Smooth muscle cell (in vitro differentiated cells): ENCODE measurements around the gene CD27. TPM values are rescaled to one million over a fixed set of nuclear protein-coding genes. Genes with fewer than 3 reads are reported as not detected.

Source experiments
- DNase-seq: peaks from one replicate; lab custom pipeline; 2025; ENCODE audit not compliant: unreplicated experiment; lab: John Stamatoyannopoulos, UW
- H2AFZ ChIP-seq: fragments of 200-600 bp; sonication (generic); 2 replicates; pipeline ENCODE4 v1.6.0; 2016; ENCODE audit warnings: antibody characterized with exemption, low read depth, mild to moderate bottlenecking
- H3F3A ChIP-seq: fragments of 200-600 bp; sonication (generic); 2 replicates; pipeline ENCODE4 v1.6.0; 2017; ENCODE audit warnings: antibody characterized with exemption, low read depth
- H3K27ac ChIP-seq: fragments of 200-600 bp; sonication (generic); 2 replicates; pipeline ENCODE4 v1.5.1; 2016; ENCODE audit warnings: low read depth, mild to moderate bottlenecking
- H3K27me3 ChIP-seq: fragments of 200-600 bp; sonication (generic); 2 replicates; pipeline ENCODE4 v1.6.1; 2016; ENCODE audit warnings: low read depth, mild to moderate bottlenecking
- H3K36me3 ChIP-seq: fragments of 200-600 bp; sonication (generic); 2 replicates; pipeline ENCODE4 v1.5.1; 2016; ENCODE audit warnings: low read depth
- H3K4me1 ChIP-seq: fragments of 200-600 bp; sonication (generic); 2 replicates; pipeline ENCODE4 v1.5.1; 2016; ENCODE audit warnings: low read depth
- H3K4me2 ChIP-seq: fragments of 200-600 bp; sonication (generic); 2 replicates; pipeline ENCODE4 v1.6.0; 2016; ENCODE audit warnings: mild to moderate bottlenecking
- H3K4me3 ChIP-seq: fragments of 200-600 bp; sonication (generic); 2 replicates; pipeline ENCODE4 v1.5.1; 2016; ENCODE audit warnings: mild to moderate bottlenecking
- H3K79me2 ChIP-seq: fragments of 200-600 bp; sonication (generic); 2 replicates; pipeline ENCODE4 v1.6.0; 2016; ENCODE audit warnings: low read depth, mild to moderate bottlenecking
- H3K9ac ChIP-seq: fragments of 200-600 bp; sonication (generic); 2 replicates; pipeline ENCODE4 v1.6.0; 2016; ENCODE audit warnings: low read depth
- H3K9me3 ChIP-seq: fragments of 200-600 bp; sonication (generic); replicated peaks from 2 replicates; pipeline ENCODE4 v1.5.1; 2016; ENCODE audit warnings: low read depth
- H4K20me1 ChIP-seq: fragments of 200-600 bp; sonication (generic); 2 replicates; pipeline ENCODE4 v1.6.0; 2016; ENCODE audit warnings: low read depth
- CTCF ChIP-seq: fragments of 200-600 bp; sonication (generic); IDR thresholded peaks from 2 replicates; pipeline ENCODE4 v1.5.1; 2017; ENCODE audit warnings: borderline replicate concordance, mild to moderate bottlenecking, antibody characterized with exemption; ENCODE audit not compliant: insufficient read depth, poor library complexity, severe bottlenecking
- WGBS: methylation state at CpG from one replicate; pipeline ENCODE4 v1.1.7; 2016; ENCODE audit warnings: low lambda C conversion rate; 5-methylcytosine and 5-hydroxymethylcytosine counted together
- polyA plus RNA-seq: library from polyadenylated mRNA; unstranded; fragments of >200 nt; fragmentation: Nextera tagmentation; extraction: Ambion mirVana; gene quantifications from 2 replicates; pipeline ENCODE4 v1.2.1, GENCODE V29; 2016
- total RNA-seq: library from RNA; depleted of rRNA; stranded (reverse); fragments of >200 nt; gene quantifications from 2 replicates; pipeline ENCODE4 v1.2.3, GENCODE V29; 2014

Gene CD27
- total and polyA plus RNA-seq, 2 experiments from 2014 or later: not detected

- 93% methylated on average over 12 of the region's 12 CpGs for WGBS
- Histone ChIP-seq H3K4me3 (no peak overlapping the region), H3K4me2 (no peak overlapping the region), H3K9me3 (no peaks in the 10 kb centered on the region), H3F3A (no peaks in the 10 kb centered on the region), H2AFZ (no peak overlapping the region), H3K79me2 (no peaks in the 10 kb centered on the region), H3K4me1 (no peaks in the 10 kb centered on the region), H3K27ac (no peak overlapping the region), H3K36me3 (no peaks in the 10 kb centered on the region), H4K20me1 (no peaks in the 10 kb centered on the region), H3K27me3 (no peaks in the 10 kb centered on the region), H3K9ac (no peak overlapping the region)
- no peak for DNase-seq
- TF ChIP-seq CTCF: no peak
Observed at GRCh38 chr12:6438345-6438744, 6.4 kb upstream of the CD27 start.

- Histone ChIP-seq H3K79me2 (no peaks in the 10 kb centered on the region), H3K27ac (no peak overlapping the region), H3F3A (no peaks in the 10 kb centered on the region), H4K20me1 (no peaks in the 10 kb centered on the region), H3K27me3 (no peaks in the 10 kb centered on the region), H3K4me2 (no peak overlapping the region), H3K4me1 (no peaks in the 10 kb centered on the region), H3K9me3 (no peaks in the 10 kb centered on the region), H3K9ac (no peak overlapping the region), H3K4me3 (no peak overlapping the region), H3K36me3 (no peaks in the 10 kb centered on the region), H2AFZ (no peak overlapping the region)
- DNase-seq: no peak
- no peak for TF ChIP-seq CTCF
- 94% methylated on average over 1 of the region's 1 CpG for WGBS
Observed at GRCh38 chr12:6440391-6440790, 4.4 kb upstream of the CD27 start.

- 93% methylated on average over 9 of the region's 9 CpGs for WGBS
- Histone ChIP-seq H3K4me1 (no peaks in the 10 kb centered on the region), H3K9me3 (no peaks in the 10 kb centered on the region), H2AFZ (no peak overlapping the region), H3K4me3 (no peak overlapping the region), H3K27ac (no peak overlapping the region), H3K36me3 (no peaks in the 10 kb centered on the region), H4K20me1 (no peaks in the 10 kb centered on the region), H3K4me2 (no peak overlapping the region), H3F3A (no peaks in the 10 kb centered on the region), H3K9ac (no peak overlapping the region), H3K79me2 (no peaks in the 10 kb centered on the region), H3K27me3 (no peaks in the 10 kb centered on the region)
- no peak for TF ChIP-seq CTCF
- no peak for DNase-seq
Observed at GRCh38 chr12:6442836-6443235, 1.9 kb upstream of the CD27 start.

- no peaks in the 10 kb centered on the region for H3K9me3 ChIP-seq
- H3K27ac ChIP-seq: no peak overlapping the region
- no peak overlapping the region for H2AFZ ChIP-seq
- H3K27me3 ChIP-seq: no peaks in the 10 kb centered on the region
- no peaks in the 10 kb centered on the region for H3K36me3 ChIP-seq
- TF ChIP-seq CTCF: no peak
- H3K4me1 ChIP-seq: no peaks in the 10 kb centered on the region
- DNase-seq: no peak
- no peaks in the 10 kb centered on the region for H3F3A ChIP-seq
- no peaks in the 10 kb centered on the region for H3K79me2 ChIP-seq
- WGBS: 69% methylated on average over 9 of the region's 9 CpGs
- no peak overlapping the region for H3K9ac ChIP-seq
- H4K20me1 ChIP-seq: no peaks in the 10 kb centered on the region
- H3K4me3 ChIP-seq: no peak overlapping the region
- no peak overlapping the region for H3K4me2 ChIP-seq
Observed at GRCh38 chr12:6443361-6443983, 1.3 kb upstream of the CD27 start.
